ENCODE measurements around the gene ELOVL1.

Gene ELOVL1

GRCh38 chr1:43365678-43366077, 2.1 kb downstream of the ELOVL1 start:
- DNase-seq (ENCODE audit: low read depth), result no peak
- Histone ChIP-seq H3K9me3 (ENCODE audit: control insufficient read depth, low read length) (no peaks in the 10 kb centered on the region), H3K4me1 (ENCODE audit: control insufficient read depth, insufficient read depth, low read length) (peaks cover 35% of the 10 kb centered on the region), H3K9ac (ENCODE audit: low read length) (peak overlapping the region; percentile 97), H3K27me3 (replicated peaks; ENCODE audit: control insufficient read depth, insufficient read depth, low read length) (no peaks in the 10 kb centered on the region), H3K36me3 (ENCODE audit: control insufficient read depth, insufficient read depth, low read length, severe bottlenecking) (peaks cover 49% of the 10 kb centered on the region), H3K4me3 (ENCODE audit: low read length) (peak overlapping the region; percentile 95)

- no peak for DNase-seq (ENCODE audit: low read depth)
- Histone ChIP-seq H3K27me3 (replicated peaks; ENCODE audit: control insufficient read depth, insufficient read depth, low read length) (no peaks in the 10 kb centered on the region), H3K9me3 (ENCODE audit: control insufficient read depth, low read length) (no peaks in the 10 kb centered on the region), H3K36me3 (ENCODE audit: control insufficient read depth, insufficient read depth, low read length, severe bottlenecking) (peaks cover 49% of the 10 kb centered on the region), H3K4me3 (ENCODE audit: low read length) (no peak overlapping the region), H3K4me1 (ENCODE audit: control insufficient read depth, insufficient read depth, low read length) (peaks cover 35% of the 10 kb centered on the region), H3K9ac (ENCODE audit: low read length) (peak overlapping the region; percentile 28)
Observed at GRCh38 chr1:43363935-43364525, 3.8 kb downstream of the ELOVL1 start.

GRCh38 chr1:43363283-43363934, 4.4 kb downstream of the ELOVL1 start:
- DNase-seq (ENCODE audit: low read depth), result no peak
- Histone ChIP-seq H3K36me3 (ENCODE audit: control insufficient read depth, insufficient read depth, low read length, severe bottlenecking) (peaks cover 49% of the 10 kb centered on the region), H3K9me3 (ENCODE audit: control insufficient read depth, low read length) (no peaks in the 10 kb centered on the region)

DNA sequence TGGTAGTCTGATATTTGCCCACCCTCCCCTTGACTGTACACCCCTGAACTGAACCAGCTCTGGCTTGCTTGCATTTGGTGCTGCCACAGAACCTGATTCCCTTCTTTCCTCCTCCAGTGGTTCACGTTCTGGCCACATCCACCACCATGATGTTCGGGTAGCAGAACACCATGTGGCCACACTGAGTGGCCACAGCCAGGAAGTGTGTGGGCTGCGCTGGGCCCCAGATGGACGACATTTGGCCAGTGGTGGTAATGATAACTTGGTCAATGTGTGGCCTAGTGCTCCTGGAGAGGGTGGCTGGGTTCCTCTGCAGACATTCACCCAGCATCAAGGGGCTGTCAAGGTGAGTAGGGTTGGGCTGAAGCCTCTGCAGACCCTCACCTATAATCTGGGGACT, 7.2 kb downstream of the ELOVL1 start:
- no peaks in the 10 kb centered on the region for H3K9me3 ChIP-seq (ENCODE audit: control insufficient read depth, low read length)
- peaks cover 22% of the 10 kb centered on the region for H3K4me1 ChIP-seq (ENCODE audit: control insufficient read depth, insufficient read depth, low read length)
- peaks cover 48% of the 10 kb centered on the region for H3K36me3 ChIP-seq (ENCODE audit: control insufficient read depth, insufficient read depth, low read length, severe bottlenecking)
- no peak for DNase-seq (ENCODE audit: low read depth)
- no peaks in the 10 kb centered on the region for H3K27me3 ChIP-seq (replicated peaks; ENCODE audit: control insufficient read depth, insufficient read depth, low read length)
- H3K9ac ChIP-seq (ENCODE audit: low read length), result no peak overlapping the region
- no peak overlapping the region for H3K4me3 ChIP-seq (ENCODE audit: low read length)

More at GRCh38 chr1:43363283-43363934, 4.4 kb downstream of the ELOVL1 start:
- Histone ChIP-seq H3K4me3 (ENCODE audit: low read length) (no peak overlapping the region), H3K9ac (ENCODE audit: low read length) (peak overlapping the region; percentile 28), H3K4me1 (ENCODE audit: control insufficient read depth, insufficient read depth, low read length) (peaks cover 29% of the 10 kb centered on the region), H3K27me3 (replicated peaks; ENCODE audit: control insufficient read depth, insufficient read depth, low read length) (no peaks in the 10 kb centered on the region)

DNA sequence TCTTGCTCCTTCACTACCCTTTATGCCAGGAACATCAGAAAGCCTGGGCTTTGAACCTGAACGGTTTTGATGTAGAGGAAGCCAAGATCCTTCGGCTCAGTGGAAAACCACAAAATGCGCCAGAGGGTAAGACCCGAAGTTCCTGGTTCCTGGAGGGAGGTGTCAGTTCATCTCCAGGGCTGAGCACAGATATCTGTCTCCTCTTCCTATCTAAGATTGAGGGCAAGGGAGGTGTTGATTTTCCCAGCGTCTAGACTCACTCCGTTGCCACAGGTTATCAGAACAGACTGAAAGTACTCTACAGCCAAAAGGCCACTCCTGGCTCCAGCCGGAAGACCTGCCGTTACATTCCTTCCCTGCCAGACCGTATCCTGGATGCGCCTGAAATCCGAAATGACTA, 8.1 kb downstream of the ELOVL1 start:
- DNase-seq (ENCODE audit: low read depth), result no peak
- peaks cover 39% of the 10 kb centered on the region for H3K36me3 ChIP-seq (ENCODE audit: control insufficient read depth, insufficient read depth, low read length, severe bottlenecking)
- no peaks in the 10 kb centered on the region for H3K27me3 ChIP-seq (replicated peaks; ENCODE audit: control insufficient read depth, insufficient read depth, low read length)
- peaks cover 22% of the 10 kb centered on the region for H3K4me1 ChIP-seq (ENCODE audit: control insufficient read depth, insufficient read depth, low read length)
- H3K4me3 ChIP-seq (ENCODE audit: low read length), result peak overlapping the region; percentile 81
- H3K9me3 ChIP-seq (ENCODE audit: control insufficient read depth, low read length), result no peaks in the 10 kb centered on the region
- peak overlapping the region; percentile 39 for H3K9ac ChIP-seq (ENCODE audit: low read length)

GRCh38 chr1:43358746-43359693, 8.8 kb downstream of the ELOVL1 start, which contains the start of gene CDC20:
Gene CDC20, plus strand, starts transcription at chr1:43358981. Its CDS starts 235 bp downstream, at chr1:43359216.
- peaks cover 32% of the 10 kb centered on the region for H3K36me3 ChIP-seq (ENCODE audit: control insufficient read depth, insufficient read depth, low read length, severe bottlenecking)
- H3K4me1 ChIP-seq (ENCODE audit: control insufficient read depth, insufficient read depth, low read length), result peaks cover 19% of the 10 kb centered on the region
- no peaks in the 10 kb centered on the region for H3K27me3 ChIP-seq (replicated peaks; ENCODE audit: control insufficient read depth, insufficient read depth, low read length)
- peak within 1 kb of the TSS; percentile 98 for H3K9ac ChIP-seq (ENCODE audit: low read length)
- DNase-seq (ENCODE audit: low read depth), result peak; percentile 100
- H3K9me3 ChIP-seq (ENCODE audit: control insufficient read depth, low read length), result no peaks in the 10 kb centered on the region
- H3K4me3 ChIP-seq (ENCODE audit: low read length), result peak within 1 kb of the TSS; percentile 91

GRCh38 chr1:43358121-43358745, 9.6 kb downstream of the ELOVL1 start:
- Histone ChIP-seq H3K4me3 (ENCODE audit: low read length) (peak overlapping the region; percentile 91), H3K36me3 (ENCODE audit: control insufficient read depth, insufficient read depth, low read length, severe bottlenecking) (peaks cover 24% of the 10 kb centered on the region), H3K4me1 (ENCODE audit: control insufficient read depth, insufficient read depth, low read length) (peaks cover 12% of the 10 kb centered on the region), H3K9ac (ENCODE audit: low read length) (peak overlapping the region; percentile 98), H3K27me3 (replicated peaks; ENCODE audit: control insufficient read depth, insufficient read depth, low read length) (no peaks in the 10 kb centered on the region), H3K9me3 (ENCODE audit: control insufficient read depth, low read length) (no peaks in the 10 kb centered on the region)
- no peak for DNase-seq (ENCODE audit: low read depth)

DNA sequence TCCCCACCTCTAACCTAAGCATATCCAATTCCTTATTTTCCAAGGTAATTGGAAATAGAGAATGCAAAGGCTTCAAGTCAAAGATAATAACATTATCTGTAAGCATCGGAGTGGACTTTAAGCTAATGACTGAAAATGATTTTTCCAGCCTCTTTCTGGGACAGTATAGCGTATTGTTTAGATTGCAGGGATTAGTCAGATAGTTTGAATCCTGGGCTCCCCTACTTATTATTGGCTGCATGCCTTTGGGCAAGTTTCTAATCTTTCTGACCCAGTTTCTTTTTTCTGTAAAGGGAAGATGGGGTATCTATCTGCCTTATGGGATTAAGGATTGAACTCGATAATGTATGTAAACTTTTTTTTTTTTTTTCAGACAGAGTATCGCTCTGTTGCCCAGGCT, 10.6 kb downstream of the ELOVL1 start:
- no peak overlapping the region for H3K9ac ChIP-seq (ENCODE audit: low read length)
- no peaks in the 10 kb centered on the region for H3K27me3 ChIP-seq (replicated peaks; ENCODE audit: control insufficient read depth, insufficient read depth, low read length)
- H3K4me1 ChIP-seq (ENCODE audit: control insufficient read depth, insufficient read depth, low read length), result peaks cover 7% of the 10 kb centered on the region
- H3K36me3 ChIP-seq (ENCODE audit: control insufficient read depth, insufficient read depth, low read length, severe bottlenecking), result peaks cover 14% of the 10 kb centered on the region
- H3K4me3 ChIP-seq (ENCODE audit: low read length), result no peak overlapping the region
- no peak for DNase-seq (ENCODE audit: low read depth)
- H3K9me3 ChIP-seq (ENCODE audit: control insufficient read depth, low read length), result no peaks in the 10 kb centered on the region

DNA sequence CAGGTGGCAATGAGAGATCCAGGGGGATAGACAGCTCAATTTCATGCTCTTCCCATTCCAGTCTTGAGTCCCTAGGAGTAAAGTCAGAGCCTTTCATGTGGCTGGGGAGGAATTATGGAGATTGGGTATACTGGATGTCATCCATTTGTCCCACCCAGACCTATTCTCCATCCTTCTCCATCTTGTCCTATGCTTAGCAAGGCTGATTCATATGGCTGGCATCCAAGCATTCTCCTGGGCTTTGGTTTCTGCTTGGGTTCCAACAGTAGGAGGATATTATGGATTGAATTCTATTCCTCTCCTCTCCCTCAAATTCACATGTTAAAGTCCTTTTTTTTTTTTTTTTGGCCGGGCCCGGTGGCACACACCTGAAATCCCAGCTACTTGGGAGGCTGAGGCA, 12.9 kb downstream of the ELOVL1 start:
- no peak for DNase-seq (ENCODE audit: low read depth)
- Histone ChIP-seq H3K36me3 (ENCODE audit: control insufficient read depth, insufficient read depth, low read length, severe bottlenecking) (no peaks in the 10 kb centered on the region), H3K9ac (ENCODE audit: low read length) (no peak overlapping the region), H3K4me3 (ENCODE audit: low read length) (no peak overlapping the region), H3K27me3 (replicated peaks; ENCODE audit: control insufficient read depth, insufficient read depth, low read length) (no peaks in the 10 kb centered on the region), H3K4me1 (ENCODE audit: control insufficient read depth, insufficient read depth, low read length) (peaks cover 8% of the 10 kb centered on the region), H3K9me3 (ENCODE audit: control insufficient read depth, low read length) (no peaks in the 10 kb centered on the region)

- H3K4me1 ChIP-seq (ENCODE audit: control insufficient read depth, insufficient read depth, low read length), result peaks cover 12% of the 10 kb centered on the region
- no peak for DNase-seq (ENCODE audit: low read depth)
- no peaks in the 10 kb centered on the region for H3K27me3 ChIP-seq (replicated peaks; ENCODE audit: control insufficient read depth, insufficient read depth, low read length)
- no peak overlapping the region for H3K4me3 ChIP-seq (ENCODE audit: low read length)
- no peaks in the 10 kb centered on the region for H3K9me3 ChIP-seq (ENCODE audit: control insufficient read depth, low read length)
- no peaks in the 10 kb centered on the region for H3K36me3 ChIP-seq (ENCODE audit: control insufficient read depth, insufficient read depth, low read length, severe bottlenecking)
- no peak overlapping the region for H3K9ac ChIP-seq (ENCODE audit: low read length)
Observed at GRCh38 chr1:43354471-43354870, 13.3 kb downstream of the ELOVL1 start.

- Histone ChIP-seq H3K9me3 (ENCODE audit: control insufficient read depth, low read length) (no peaks in the 10 kb centered on the region), H3K4me1 (ENCODE audit: control insufficient read depth, insufficient read depth, low read length) (peaks cover 12% of the 10 kb centered on the region), H3K27me3 (replicated peaks; ENCODE audit: control insufficient read depth, insufficient read depth, low read length) (no peaks in the 10 kb centered on the region), H3K9ac (ENCODE audit: low read length) (no peak overlapping the region), H3K4me3 (ENCODE audit: low read length) (no peak overlapping the region), H3K36me3 (ENCODE audit: control insufficient read depth, insufficient read depth, low read length, severe bottlenecking) (no peaks in the 10 kb centered on the region)
- DNase-seq (ENCODE audit: low read depth), result no peak
Observed at GRCh38 chr1:43352881-43353280, 14.9 kb downstream of the ELOVL1 start.

Data from adipocyte (in vitro differentiated cells).